Activated CD8-positive, alpha-beta T cell treated with anti-CD3 and anti-CD28 coated beads, Interleukin-2, amount 10 ng/mL, durations not matched to agents 7 days and 5 days (primary cell): ENCODE measurements around the gene ROBO3. TPM values are rescaled to one million over a fixed set of nuclear protein-coding genes. Genes with fewer than 3 reads are reported as not detected.

Experiments
- ATAC-seq: fragments of 150-1000 bp; cut with Tn5 transposase; one replicate; pipeline ENCODE4 v1.10.0; 2021; ENCODE audit warnings: moderate library complexity
- CTCF ChIA-PET: fragments of 350-600 bp; sonication (Branson Sonifier 250); formaldehyde crosslinking; loops from one replicate; lab custom pipeline; 2021; ENCODE audit warnings: antibody characterized with exemption; lab: Charles Lee
- POLR2A ChIA-PET: fragments of 350-600 bp; sonication (Branson Sonifier 250); formaldehyde crosslinking; loops from one replicate; lab custom pipeline; 2021; ENCODE audit warnings: antibody characterized with exemption; lab: Charles Lee
- DNase-seq: peaks from one replicate; pipeline ENCODE4 v3.0.0-alpha.2; 2020
- H3K27ac Mint-ChIP-seq: one replicate; pipeline ENCODE4 v1.8.0; 2021; ENCODE audit warnings: mild to moderate bottlenecking, mixed read lengths
- H3K27me3 Mint-ChIP-seq: one replicate; pipeline ENCODE4 v1.8.0; 2021; ENCODE audit warnings: low read depth, mixed read lengths
- H3K36me3 Mint-ChIP-seq: one replicate; pipeline ENCODE4 v1.8.0; 2021; ENCODE audit warnings: low read depth, mixed read lengths
- H3K4me1 Mint-ChIP-seq: one replicate; pipeline ENCODE4 v1.8.0; 2021; ENCODE audit warnings: low read depth, mixed read lengths
- H3K4me3 Mint-ChIP-seq: one replicate; pipeline ENCODE4 v1.8.0; 2021; ENCODE audit warnings: mild to moderate bottlenecking, mixed read lengths
- H3K9me3 Mint-ChIP-seq: one replicate; pipeline ENCODE4 v1.8.0; 2022; ENCODE audit warnings: mixed read lengths; ENCODE audit not compliant: insufficient read depth
- total RNA-seq, 2 experiments: library from RNA; stranded (reverse); gene quantifications; one replicate each; pipeline ENCODE4 v1.2.3, GENCODE V29; 2021

ROBO3 gene
- total RNA-seq, 2 experiments from 2014 or later = 9.4 to 10.5 TPM

- H3K9me3 Mint-ChIP-seq = no peaks in the 10 kb centered on the region
- DNase-seq (no peak), ATAC-seq (peak; percentile 58)
- peaks cover 4% of the 10 kb centered on the region for H3K36me3 Mint-ChIP-seq
- H3K27ac Mint-ChIP-seq = peak overlapping the region; percentile 36
- H3K4me3 Mint-ChIP-seq = no peak overlapping the region
- H3K4me1 Mint-ChIP-seq = peaks cover 12% of the 10 kb centered on the region
- POLR2A ChIA-PET = interaction anchor here (1.0 kb wide), 1 partner anchor 24 kb away, joined by 5 read pairs; the partner anchor contains the start of gene CCDC15
- CTCF ChIA-PET = interaction anchor here (1.2 to 1.6 kb wide), 4 partner anchors 11 to 23 kb away, joined by 4 to 5 read pairs (median 4); partner anchors contain the start of gene CCDC15
- H3K27me3 Mint-ChIP-seq = peaks cover 1% of the 10 kb centered on the region
Observed at GRCh38 chr11:124930799-124931198, 65.6 kb downstream of the ROBO3 start.

Other genes starting within 250 kb of the ROBO3 start
- 10 to 100 TPM; 36.2 to 41.3 TPM for gene TBRG1, start 242.6 kb upstream of the ROBO3 start, total RNA-seq
- gene SIAE, start 191.7 kb upstream of the ROBO3 start, total RNA-seq = 1 to 10 TPM; 4.8 to 5.7 TPM
- 1 to 10 TPM; 2.6 TPM for gene SPA17, start 191.5 kb upstream of the ROBO3 start, total RNA-seq
- 1 to 10 TPM; 5.7 to 6.1 TPM for gene NRGN, start 125.5 kb upstream of the ROBO3 start, total RNA-seq
- not detected for gene VSIG2, start 113.2 kb upstream of the ROBO3 start, total RNA-seq
- under 1 TPM; 0.50 to 0.55 TPM for gene ESAM, start 103.1 kb upstream of the ROBO3 start, total RNA-seq
- 10 to 100 TPM in 1 of 2 experiments, 1 to 10 TPM in 1; 9.1 to 10.2 TPM for gene MSANTD2, start 65.0 kb upstream of the ROBO3 start, total RNA-seq
- gene ROBO4, start 32.4 kb downstream of the ROBO3 start, total RNA-seq = under 1 TPM in 1 of 2 experiments, not detected in 1; 0.05 TPM
- not detected for gene HEPN1, start 53.8 kb downstream of the ROBO3 start, total RNA-seq
- gene HEPACAM, start 70.6 kb downstream of the ROBO3 start, total RNA-seq = not detected
- gene CCDC15, start 88.8 kb downstream of the ROBO3 start, total RNA-seq = 1 to 10 TPM; 7.7 to 8.8 TPM
- gene SLC37A2, start 197.9 kb downstream of the ROBO3 start, total RNA-seq = under 1 TPM; 0.61 to 0.68 TPM
- gene TMEM218, start 246.2 kb downstream of the ROBO3 start, total RNA-seq = 10 to 100 TPM; 14.9 to 17.4 TPM